ENCODE results near the gene WDR20. TPM values are rescaled to one million over a fixed set of nuclear protein-coding genes. Genes with fewer than 3 reads are reported as not detected.

The WDR20 gene
- total RNA-seq, 3 donors from 2014 or later (not counting 1 experiment from before 2014, with no cell fraction given), result 55.5 to 66.7 (median 62.2) TPM

GRCh38 chr14:102140750-102141145, 1.1 kb downstream of the WDR20 start:
- peak overlapping the region; percentile 96 for H3K4me3 Mint-ChIP-seq
- Histone ChIP-seq H3K36me3 (ENCODE audit: control insufficient read depth, insufficient read depth, low read length) (peaks cover 5% of the 10 kb centered on the region), H3K27me3 (ENCODE audit: control insufficient read depth, insufficient read depth, low read length) (no peaks in the 10 kb centered on the region), H3K4me1 (ENCODE audit: control insufficient read depth, insufficient read depth, low read length) (peaks cover 14% of the 10 kb centered on the region), H3K27ac (ENCODE audit: low read length) (peak overlapping the region; percentile 86), H3K4me3 (ENCODE audit: low read length) (peak overlapping the region; percentile 99), H3K9me3 (ENCODE audit: control insufficient read depth, insufficient read depth, low read length) (no peaks in the 10 kb centered on the region)
- H3K27me3 Mint-ChIP-seq (ENCODE audit: low read depth in 2 of 2), result no peaks in the 10 kb centered on the region
- no peaks in the 10 kb centered on the region for H3K36me3 Mint-ChIP-seq
- peaks cover 35 to 39% of the 10 kb centered on the region in 2 donors for H3K4me1 Mint-ChIP-seq
- ATAC-seq (no peak), DNase-seq (no peak)
- intact Hi-C loops (cut with micrococcal nuclease), result no loop called here
- no peaks in the 10 kb centered on the region for H3K9me3 Mint-ChIP-seq
- 35% methylated on average over 9 of the region's 9 CpGs for WGBS (ENCODE audit: insufficient coverage)
- H3K27ac Mint-ChIP-seq, result peak overlapping the region; percentile 92 to 96
- TF ChIP-seq CTCF (IDR thresholded peaks at IDR 0.05), result no peak

GRCh38 chr14:102141797-102142196, 2.1 kb downstream of the WDR20 start:
- no peaks in the 10 kb centered on the region for H3K36me3 Mint-ChIP-seq
- TF ChIP-seq CTCF (IDR thresholded peaks at IDR 0.05), result no peak
- Histone ChIP-seq H3K27me3 (ENCODE audit: control insufficient read depth, insufficient read depth, low read length) (no peaks in the 10 kb centered on the region), H3K9me3 (ENCODE audit: control insufficient read depth, insufficient read depth, low read length) (no peaks in the 10 kb centered on the region), H3K4me1 (ENCODE audit: control insufficient read depth, insufficient read depth, low read length) (peaks cover 14% of the 10 kb centered on the region), H3K36me3 (ENCODE audit: control insufficient read depth, insufficient read depth, low read length) (peaks cover 5% of the 10 kb centered on the region), H3K27ac (ENCODE audit: low read length) (no peak overlapping the region), H3K4me3 (ENCODE audit: low read length) (no peak overlapping the region)
- H3K9me3 Mint-ChIP-seq, result no peaks in the 10 kb centered on the region
- H3K27ac Mint-ChIP-seq, result no peak overlapping the region
- DNase-seq (no peak), ATAC-seq (no peak)
- intact Hi-C loops (cut with micrococcal nuclease), result no loop called here
- no peak overlapping the region for H3K4me3 Mint-ChIP-seq
- peaks cover 46 to 50% of the 10 kb centered on the region in 2 donors for H3K4me1 Mint-ChIP-seq
- no peaks in the 10 kb centered on the region for H3K27me3 Mint-ChIP-seq (ENCODE audit: low read depth in 2 of 2)
- 100% methylated on average over 2 of the region's 4 CpGs for WGBS (ENCODE audit: insufficient coverage)

- Histone ChIP-seq H3K4me1 (ENCODE audit: control insufficient read depth, insufficient read depth, low read length) (peaks cover 9% of the 10 kb centered on the region), H3K27ac (ENCODE audit: low read length) (no peak overlapping the region), H3K36me3 (ENCODE audit: control insufficient read depth, insufficient read depth, low read length) (peaks cover 5% of the 10 kb centered on the region), H3K9me3 (ENCODE audit: control insufficient read depth, insufficient read depth, low read length) (no peaks in the 10 kb centered on the region), H3K27me3 (ENCODE audit: control insufficient read depth, insufficient read depth, low read length) (no peaks in the 10 kb centered on the region), H3K4me3 (ENCODE audit: low read length) (no peak overlapping the region)
- DNase-seq (no peak), ATAC-seq (no peak)
- Mint-ChIP-seq H3K27me3 (ENCODE audit: low read depth in 2 of 2) (no peaks in the 10 kb centered on the region), H3K27ac (no peak overlapping the region), H3K4me3 (no peak overlapping the region), H3K36me3 (no peaks in the 10 kb centered on the region), H3K9me3 (no peaks in the 10 kb centered on the region), H3K4me1 (peaks cover 44 to 46% of the 10 kb centered on the region in 2 donors)
- intact Hi-C loops (cut with micrococcal nuclease), result no loop called here
- no peak for TF ChIP-seq CTCF (IDR thresholded peaks at IDR 0.05)
These were observed 5.2 kb downstream of the WDR20 start for GRCh38 chr14:102144914-102145313.

- ATAC-seq, result no peak
- Histone ChIP-seq H3K27me3 (ENCODE audit: control insufficient read depth, insufficient read depth, low read length) (no peaks in the 10 kb centered on the region), H3K27ac (ENCODE audit: low read length) (no peak overlapping the region), H3K9me3 (ENCODE audit: control insufficient read depth, insufficient read depth, low read length) (no peaks in the 10 kb centered on the region), H3K4me1 (ENCODE audit: control insufficient read depth, insufficient read depth, low read length) (peaks cover 6% of the 10 kb centered on the region), H3K4me3 (ENCODE audit: low read length) (no peak overlapping the region), H3K36me3 (ENCODE audit: control insufficient read depth, insufficient read depth, low read length) (peaks cover 5% of the 10 kb centered on the region)
- H3K36me3 Mint-ChIP-seq, result no peaks in the 10 kb centered on the region
- H3K9me3 Mint-ChIP-seq, result no peaks in the 10 kb centered on the region
- no peak overlapping the region for H3K4me3 Mint-ChIP-seq
- peaks cover 40 to 43% of the 10 kb centered on the region in 2 donors for H3K4me1 Mint-ChIP-seq
- no peak overlapping the region for H3K27ac Mint-ChIP-seq
- WGBS (ENCODE audit: insufficient coverage), result 95% methylated on average over 6 of the region's 6 CpGs
- intact Hi-C loops (cut with micrococcal nuclease), result no loop called here
- no peak for TF ChIP-seq CTCF (IDR thresholded peaks at IDR 0.05)
- H3K27me3 Mint-ChIP-seq (ENCODE audit: low read depth in 2 of 2), result no peaks in the 10 kb centered on the region
- DNase-seq, result no peak
These were observed 5.7 kb downstream of the WDR20 start for GRCh38 chr14:102145395-102145794.

Data from natural killer cell (primary cell).